HG03439 (cell line): ENCODE data around the gene TXNRD1.

ENCODE experiments used
- ATAC-seq: cut with Tn5 transposase; IDR thresholded peaks from one replicate; pipeline ENCODE4 v1.9.1; 2021; ENCODE audit warnings: mild to moderate bottlenecking, moderate library complexity; ENCODE audit not compliant: unreplicated experiment

Gene TXNRD1

DNA sequence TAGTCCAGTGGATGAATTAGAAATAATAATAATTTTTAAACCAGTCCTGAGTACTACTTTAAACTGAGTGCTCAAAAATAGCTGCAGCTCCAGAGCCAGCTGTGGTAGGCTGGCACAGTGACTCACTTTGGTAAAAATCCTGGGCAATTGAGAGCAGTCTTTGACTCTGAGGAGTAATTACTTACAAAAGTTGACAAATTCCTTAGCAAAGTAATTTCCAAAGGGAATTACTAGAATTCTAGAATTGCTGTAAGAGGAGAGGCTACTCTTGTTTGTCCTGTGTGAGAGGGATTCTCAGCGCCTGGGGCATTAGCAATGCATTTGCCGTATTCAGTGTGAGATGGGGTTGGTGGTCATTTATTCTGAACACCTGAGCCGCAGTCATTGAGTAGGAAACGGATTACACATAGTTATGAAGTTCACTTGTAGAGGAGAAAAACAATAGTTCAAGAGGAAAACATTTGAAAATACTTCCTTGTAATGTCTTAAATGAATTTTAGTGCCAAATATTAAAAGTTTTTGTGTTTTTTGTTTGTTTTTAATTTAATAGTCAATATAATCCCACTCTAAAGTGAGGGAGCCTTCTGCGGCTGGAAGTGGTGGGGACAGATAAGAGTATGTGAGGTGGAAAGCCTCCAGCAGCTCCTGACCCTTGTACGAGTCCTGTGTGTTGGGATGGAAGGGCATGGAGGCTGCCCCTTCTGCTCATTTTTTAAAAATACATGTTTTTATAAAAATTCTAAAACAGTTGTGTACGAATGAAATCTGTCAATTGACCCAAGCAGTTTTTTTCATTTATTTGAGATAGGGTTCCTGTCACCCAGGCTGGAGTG is 129.9 kb downstream of the TXNRD1 start:
- ATAC-seq, result no peak

DNA sequence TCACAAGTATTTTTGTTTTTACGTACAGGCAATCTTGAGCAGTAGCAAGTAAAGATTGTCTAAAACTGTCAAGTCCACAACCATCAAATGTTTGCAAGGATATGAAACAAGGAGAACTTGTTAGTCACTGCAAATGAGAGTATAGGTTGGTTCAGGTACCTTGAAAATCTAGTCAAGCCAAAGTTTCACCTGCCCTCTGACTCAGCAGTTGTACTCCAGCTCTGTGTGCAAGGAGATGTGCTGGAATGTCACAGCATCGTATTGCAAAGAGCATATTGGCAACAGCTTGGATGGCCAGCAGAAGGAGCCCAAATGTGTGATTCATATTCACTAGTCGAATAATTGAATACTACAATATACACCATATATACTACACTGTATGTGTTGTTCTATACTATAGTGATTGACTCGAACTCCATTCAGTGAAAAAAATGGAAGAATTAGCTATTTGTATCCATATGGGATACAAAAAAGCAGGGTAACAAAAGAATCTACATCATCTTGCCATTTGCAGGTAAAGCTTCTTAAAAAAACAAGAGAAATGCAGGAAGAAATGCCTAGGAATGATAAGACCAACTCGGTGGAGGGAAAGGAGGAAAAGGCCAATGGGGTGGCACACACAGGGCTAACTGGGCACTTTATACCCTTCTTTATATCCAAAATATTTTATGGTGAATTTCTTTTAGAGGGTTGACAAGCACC is 131.9 kb downstream of the TXNRD1 start:
- no peak for ATAC-seq

DNA sequence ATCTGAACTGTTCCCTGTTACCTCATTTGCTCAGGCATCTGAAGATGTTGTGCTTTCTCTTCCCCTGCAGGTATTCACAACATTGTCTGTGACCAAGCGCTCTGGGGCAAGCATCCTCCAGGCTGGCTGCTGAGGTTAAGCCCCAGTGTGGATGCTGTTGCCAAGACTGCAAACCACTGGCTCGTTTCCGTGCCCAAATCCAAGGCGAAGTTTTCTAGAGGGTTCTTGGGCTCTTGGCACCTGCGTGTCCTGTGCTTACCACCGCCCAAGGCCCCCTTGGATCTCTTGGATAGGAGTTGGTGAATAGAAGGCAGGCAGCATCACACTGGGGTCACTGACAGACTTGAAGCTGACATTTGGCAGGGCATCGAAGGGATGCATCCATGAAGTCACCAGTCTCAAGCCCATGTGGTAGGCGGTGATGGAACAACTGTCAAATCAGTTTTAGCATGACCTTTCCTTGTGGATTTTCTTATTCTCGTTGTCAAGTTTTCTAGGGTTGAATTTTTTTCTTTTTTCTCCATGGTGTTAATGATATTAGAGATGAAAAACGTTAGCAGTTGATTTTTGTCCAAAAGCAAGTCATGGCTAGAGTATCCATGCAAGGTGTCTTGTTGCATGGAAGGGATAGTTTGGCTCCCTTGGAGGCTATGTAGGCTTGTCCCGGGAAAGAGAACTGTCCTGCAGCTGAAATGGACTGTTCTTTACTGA is 132.9 kb downstream of the TXNRD1 start:
- ATAC-seq, result no peak

DNA sequence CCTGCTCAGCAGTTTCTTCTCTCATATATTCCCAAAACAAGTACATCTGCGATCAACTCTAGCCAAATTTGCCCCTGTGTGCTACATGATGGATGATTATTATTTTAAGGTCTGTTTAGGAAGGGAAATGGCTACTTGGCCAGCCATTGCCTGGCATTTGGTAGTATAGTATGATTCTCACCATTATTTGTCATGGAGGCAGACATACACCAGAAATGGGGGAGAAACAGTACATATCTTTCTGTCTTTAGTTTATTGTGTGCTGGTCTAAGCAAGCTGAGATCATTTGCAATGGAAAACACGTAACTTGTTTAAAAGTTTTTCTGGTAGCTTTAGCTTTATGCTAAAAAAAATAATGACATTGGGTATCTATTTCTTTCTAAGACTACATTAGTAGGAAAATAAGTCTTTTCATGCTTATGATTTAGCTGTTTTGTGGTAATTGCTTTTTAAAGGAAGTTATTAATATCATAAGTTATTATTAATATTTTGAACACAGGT is 133.5 kb downstream of the TXNRD1 start:
- ATAC-seq, result no peak

DNA sequence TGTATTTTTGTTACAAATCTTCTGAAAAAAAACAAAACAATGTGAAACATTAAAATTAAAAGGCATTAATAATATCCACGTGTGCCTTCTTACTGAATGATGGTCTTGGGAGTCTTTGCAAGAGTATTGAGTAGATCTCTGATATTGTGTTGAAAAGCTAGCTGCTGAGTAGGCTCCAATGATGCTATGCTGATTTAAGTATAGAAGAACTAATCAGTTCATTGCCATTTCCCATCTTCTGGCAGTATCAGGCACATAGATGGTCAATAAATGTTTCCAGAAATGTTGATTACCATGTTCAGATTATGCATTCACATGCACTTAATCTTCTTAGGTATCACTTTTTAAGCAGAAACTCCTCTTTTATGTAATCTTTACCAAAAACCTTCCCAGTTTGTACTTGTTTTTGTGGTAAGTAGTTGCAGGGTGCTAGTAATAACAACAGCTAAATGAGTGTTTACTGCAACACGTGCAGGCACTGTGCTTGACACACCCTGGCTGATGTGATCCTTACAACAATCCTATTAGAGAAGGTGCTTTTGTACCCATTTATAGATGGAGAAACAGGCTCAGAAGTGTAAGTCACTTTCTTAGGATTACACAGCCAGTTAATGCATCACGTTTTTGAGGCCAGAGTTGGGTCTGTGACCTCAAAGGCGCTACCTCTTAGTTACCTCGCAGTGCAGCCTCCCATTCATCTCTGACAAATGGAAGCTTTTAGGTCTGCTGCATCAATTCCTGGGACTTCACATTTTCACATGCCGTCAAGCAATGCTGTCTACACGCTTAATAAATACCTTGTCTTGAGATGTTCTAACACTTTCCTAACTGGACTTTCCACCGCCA is 134.9 kb downstream of the TXNRD1 start:
- ATAC-seq, result no peak

DNA sequence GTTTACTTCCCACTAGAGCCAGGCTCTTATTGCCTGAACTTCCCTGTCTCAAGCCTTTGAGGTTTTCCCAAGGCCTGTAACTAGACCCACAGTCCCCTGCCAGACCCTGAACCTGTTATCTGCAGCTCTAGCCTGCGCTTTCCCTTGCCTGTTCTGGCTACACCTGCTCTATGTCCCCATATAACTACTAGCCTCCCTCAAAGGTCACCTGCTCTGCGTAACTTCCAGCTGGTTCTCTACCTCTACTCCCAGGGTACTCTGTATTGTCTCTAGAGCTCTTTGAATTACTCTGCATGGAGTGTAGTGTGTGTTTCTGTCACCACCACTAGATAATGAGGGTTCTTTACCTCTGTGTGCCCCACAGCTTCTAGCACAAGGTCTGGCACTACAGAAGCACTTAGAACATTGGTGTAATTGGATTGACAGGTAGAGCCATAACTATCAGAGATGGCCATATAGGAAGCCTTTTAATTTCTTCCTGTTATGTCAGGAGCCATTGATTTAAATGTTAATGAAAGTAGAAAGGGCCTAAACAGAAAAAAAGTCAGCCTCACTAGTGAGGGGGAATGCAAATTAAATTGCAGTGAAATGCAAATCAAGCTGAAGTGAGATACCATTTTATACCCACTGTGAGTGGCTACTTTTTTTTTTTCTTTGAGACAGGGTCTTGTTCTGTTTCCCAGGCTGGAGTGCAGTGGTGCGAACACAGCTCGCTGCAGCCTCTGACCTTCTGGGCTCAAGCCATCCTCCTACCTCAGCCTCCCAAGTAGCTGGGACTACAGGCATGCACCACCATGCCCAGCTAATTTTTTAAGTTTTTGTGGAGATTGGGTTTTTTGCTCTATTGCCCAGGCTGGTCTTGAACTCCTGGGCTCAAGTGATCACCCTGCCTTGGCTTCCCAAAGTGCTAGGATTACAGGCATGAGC is 135.7 kb downstream of the TXNRD1 start:
- no peak for ATAC-seq

DNA sequence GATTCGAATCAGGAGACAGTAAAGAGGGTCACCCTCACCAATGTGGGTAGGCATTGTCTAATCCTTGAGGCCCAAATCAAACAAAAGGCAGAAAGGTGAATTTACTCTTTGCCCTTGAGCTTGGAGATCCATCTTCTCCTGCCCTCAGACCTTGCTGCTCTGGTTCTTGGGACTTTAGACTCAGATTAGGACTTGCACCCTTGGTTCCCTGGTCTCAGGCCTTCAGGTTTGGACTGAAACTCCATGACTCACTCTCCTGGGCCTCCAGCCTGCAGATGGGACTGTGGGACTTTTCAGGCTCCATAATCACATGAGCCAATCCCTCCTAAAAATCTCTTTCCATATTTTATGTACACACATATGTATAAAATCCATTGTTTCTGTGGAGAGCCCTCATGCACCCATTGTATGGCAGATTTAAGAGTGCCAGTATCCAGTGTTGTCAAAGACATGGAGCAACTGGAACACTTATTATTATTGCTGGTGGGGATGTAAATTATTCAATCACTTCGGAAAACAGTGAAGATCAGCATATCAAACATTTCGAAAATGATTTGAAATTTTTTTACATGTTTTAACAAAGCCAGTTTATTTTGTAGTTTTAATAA is 136.6 kb downstream of the TXNRD1 start:
- ATAC-seq, result no peak

DNA sequence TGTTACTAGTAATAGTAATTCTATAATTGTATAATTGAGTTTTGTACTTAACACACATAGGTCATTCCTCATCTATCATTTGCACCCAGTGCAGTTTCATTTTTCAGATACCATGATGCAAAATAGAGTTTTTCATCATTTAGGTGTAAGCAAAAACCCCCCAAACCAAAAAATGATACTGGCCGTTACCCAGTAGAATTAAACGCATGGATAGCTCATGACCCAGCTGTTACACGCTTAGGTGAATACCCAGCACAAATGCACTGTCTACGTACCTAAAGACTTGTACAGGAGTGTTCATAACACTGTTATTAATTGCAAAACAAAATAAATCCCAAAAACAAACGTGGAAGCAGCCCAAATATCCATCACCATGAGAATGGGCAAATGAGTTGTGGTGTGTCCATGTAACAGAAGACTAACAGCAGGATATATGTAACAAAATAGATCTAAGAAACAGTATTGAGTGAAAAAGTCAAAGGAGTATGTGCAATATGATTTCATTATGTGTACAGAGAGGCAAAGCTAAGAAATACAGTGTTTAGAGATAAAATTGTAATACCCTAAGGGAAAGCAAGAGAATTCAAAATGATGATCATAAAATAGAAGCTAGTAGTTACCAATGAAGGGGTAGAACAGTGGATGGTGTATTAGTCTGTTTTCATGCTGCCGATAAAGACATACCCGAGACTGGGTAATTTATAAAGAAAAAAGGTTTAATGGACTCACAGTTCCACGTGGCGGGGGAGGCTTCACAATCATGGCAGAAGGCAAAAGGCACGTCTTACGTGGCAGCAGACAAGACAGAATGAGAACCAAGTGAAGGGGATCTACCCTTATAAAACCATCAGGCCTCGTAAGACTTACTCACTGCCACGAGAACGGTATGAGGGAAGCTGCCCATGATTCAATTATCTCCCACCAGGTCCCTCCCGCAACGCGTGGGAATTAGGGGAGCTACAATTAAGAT is 137.7 kb downstream of the TXNRD1 start:
- no peak for ATAC-seq

DNA sequence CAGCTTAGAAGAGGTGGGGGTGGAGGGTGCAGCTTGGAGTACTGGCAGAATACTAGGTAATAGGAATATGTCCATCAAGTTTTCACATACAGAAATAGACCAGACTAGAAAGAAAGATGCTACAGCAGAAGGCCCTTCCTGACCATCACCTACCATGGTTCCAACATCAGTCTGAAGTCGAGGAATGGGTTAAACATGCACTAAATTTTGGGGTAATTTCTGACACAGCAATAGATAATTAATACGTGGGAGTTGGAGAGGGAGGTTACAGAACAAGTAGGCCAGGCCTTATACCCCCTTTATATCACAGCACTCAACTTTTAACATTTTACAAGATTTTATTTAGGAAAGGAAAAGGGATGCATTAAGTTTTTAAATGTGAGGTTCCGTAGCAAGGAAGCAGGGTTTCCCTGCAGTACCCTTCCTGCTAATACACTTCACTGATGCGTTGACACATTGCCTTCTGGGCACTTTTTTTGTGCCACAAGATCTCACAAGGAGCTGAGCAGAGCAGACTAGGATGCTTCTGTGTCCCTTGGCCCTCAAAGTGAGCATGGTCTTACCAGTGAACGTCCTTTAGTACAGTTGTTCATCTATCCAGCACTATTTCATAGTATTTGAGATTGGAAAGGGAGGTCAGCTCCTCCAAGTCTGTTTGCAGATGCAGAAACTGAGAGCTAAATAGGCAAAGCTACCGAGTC is 138.7 kb downstream of the TXNRD1 start:
- no peak for ATAC-seq

DNA sequence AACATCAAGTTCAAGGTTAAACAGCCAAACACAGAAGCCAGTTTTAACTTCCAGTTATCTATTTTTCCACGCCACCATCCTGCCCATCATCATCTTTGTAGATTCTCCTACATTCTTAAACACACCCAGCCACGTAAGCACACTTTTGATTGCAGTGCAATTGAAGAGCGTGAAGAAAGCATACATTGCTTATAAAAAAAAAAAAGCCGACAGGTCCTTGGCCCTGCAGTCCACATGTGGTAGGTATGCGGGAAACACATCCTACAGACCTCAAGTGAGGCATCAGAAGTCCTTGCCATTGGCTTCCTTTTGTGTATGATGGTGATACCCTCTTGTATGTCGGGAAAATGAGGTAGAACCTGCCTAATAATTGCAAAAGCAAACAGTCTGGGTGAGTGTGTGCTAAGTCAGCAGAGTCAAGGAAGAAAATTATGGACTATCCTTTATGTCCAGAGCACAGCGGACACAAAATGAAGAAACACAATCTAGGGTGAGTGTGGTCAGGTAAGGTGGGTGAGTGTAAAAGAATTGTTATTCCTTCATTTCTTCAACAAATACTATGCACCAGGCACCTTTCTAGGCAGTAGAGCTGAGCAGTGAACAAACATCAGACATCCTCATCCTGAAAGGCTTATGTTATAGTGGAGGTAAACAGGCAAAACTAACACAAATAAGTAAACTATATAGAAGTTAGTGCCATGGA is 139.4 kb downstream of the TXNRD1 start:
- no peak for ATAC-seq

DNA sequence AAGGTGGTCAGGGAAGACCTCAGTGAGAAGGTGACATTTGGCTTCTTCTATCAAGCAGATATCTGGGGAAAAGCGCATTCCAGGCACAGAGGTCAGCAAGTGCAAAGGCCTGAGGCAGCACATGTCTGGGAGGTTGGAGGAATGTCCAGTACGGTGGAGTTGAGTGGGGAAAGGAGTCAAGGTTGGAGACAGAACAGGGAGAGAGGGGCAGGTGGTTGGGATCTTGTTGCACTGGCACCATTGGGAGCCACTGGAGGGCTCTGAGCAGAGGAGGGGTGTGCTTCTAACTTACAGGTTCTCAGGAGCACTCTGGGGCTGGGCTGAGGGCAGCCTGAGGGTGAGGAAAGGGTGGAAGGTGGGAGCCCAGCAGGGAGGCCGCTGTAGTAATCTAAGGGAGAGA is 140.1 kb downstream of the TXNRD1 start:
- ATAC-seq, result no peak

DNA sequence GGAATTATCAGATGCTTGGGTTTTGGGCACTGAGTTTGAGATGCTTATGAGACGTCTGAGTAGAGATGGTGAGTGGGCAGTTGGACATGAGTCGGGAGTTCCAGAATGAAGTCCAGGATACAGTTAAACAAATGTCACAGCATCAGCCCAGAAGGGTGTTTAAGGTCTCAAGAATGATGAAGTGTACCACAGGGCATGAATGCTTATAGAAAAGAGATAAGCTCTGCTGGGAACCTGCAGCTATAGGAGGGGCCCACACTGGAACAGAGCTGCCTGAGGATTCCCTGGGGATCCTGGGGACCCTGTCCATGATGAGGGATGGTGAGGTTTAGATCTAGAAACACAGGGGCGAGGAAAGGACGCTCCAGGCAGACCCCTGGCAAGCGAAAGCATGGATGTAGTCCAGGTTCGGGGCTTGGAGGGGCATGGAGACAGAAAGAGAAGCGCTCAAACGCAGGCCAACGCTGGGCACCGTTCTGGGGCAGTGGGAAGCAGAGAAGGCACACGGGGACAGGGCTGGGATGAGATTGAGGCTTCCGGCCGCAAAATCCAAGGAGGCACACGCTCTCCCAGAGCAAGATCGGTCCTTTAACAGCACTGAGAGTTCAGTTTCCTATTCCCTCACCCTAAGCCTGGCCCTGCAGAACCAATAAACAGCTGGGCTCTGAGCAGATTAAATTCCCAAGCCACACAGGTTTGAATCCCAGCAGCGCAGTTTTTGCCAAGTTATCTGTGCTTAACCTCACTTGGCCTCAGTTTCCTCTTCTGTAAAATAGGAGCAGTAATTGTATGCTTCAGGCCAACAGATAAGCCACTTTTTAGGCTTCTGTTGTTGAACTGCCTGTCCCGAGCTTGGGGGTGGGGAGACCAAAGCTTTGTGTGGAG is 140.9 kb downstream of the TXNRD1 start:
- ATAC-seq, result no peak

DNA sequence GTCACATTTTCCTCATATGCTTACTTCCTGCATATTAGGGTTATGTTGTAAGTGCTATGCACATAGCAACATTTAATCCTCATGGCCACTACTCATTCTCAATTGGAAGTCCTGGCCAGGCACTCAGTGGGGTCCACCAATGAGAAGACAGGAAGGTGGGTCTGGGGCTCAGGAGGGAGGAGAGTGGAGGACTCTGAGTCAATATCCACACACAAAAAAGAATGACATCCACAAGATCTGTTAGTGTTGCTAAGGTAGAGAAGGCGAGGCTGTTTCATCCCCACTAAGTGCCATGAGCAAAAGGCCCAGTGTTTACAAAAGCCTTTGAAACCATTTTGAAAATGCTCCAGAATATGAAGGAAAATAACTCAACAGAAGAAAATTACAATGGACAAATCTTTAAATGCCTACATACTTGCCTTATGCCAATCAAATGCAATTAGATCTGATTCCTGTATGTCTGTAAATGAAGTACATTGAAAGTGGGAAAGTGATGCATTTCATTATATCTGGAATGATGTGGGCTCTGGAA is 141.9 kb downstream of the TXNRD1 start:
- no peak for ATAC-seq

DNA sequence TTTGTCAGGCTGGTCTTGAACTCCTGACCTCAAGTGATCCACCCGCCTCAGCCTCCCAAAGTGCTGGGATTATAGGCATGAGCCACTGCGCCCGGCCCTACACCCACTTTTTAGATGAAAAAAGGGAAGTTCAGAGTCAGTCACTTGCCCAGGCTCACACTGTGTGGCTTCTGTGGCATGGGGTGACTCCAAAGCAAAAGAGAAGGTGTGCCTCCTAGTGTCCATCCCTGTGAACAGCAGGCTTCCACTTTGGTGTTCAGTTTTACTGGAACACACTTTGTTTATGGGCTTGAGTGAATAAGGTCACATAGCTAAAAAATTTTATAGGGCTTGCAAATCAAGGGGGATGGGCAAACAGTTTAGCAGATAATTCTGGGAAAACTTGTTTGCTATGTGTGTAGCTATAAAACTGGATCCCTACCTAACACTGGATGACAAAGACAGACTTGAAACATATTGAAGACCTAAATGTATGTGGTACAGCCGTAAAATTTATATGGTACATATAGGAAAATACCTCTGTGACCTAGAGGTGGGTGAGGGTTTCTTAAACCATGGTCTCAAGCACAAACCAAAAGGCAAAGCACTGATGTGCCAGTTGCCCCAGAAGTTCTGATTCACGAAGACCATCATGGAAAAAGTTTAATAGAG is 142.9 kb downstream of the TXNRD1 start:
- peak; percentile 81 for ATAC-seq

DNA sequence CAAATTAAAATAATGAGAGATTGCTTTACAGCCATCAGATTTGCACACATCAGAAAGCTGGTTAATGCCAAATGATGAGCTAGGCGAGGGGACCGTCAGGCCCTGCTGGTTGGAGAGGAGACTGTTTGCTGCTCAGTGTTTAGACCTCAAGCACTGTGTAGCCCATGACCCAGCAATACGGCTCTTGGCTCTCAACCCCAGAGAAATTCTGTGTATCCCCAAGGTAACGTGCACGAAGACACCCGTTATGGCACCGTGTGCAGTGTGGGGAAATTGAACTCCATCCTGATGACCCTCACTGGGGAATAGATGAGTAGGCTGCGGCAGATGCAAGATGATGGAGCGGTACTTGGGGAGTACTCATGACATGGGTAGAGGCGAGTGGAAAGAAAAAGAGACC is 143.6 kb downstream of the TXNRD1 start:
- ATAC-seq, result no peak
